COLO668 (cell line): ENCODE results near the gene IGFL4.

Source experiments
- DNase-seq: peaks from one replicate; lab custom pipeline; 2025; ENCODE audit not compliant: unreplicated experiment; lab: John Stamatoyannopoulos, UW

IGFL4 gene

GRCh38 chr19:46065486-46066071 is 24.8 kb upstream of the IGFL4 start:
- DNase-seq = no peak

GRCh38 chr19:46063201-46063600 is 22.4 kb upstream of the IGFL4 start:
- no peak for DNase-seq

GRCh38 chr19:46060012-46060411 is 19.2 kb upstream of the IGFL4 start:
- DNase-seq = no peak

- no peak for DNase-seq
Measured at GRCh38 chr19:46058778-46059177, 18.0 kb upstream of the IGFL4 start.

DNA sequence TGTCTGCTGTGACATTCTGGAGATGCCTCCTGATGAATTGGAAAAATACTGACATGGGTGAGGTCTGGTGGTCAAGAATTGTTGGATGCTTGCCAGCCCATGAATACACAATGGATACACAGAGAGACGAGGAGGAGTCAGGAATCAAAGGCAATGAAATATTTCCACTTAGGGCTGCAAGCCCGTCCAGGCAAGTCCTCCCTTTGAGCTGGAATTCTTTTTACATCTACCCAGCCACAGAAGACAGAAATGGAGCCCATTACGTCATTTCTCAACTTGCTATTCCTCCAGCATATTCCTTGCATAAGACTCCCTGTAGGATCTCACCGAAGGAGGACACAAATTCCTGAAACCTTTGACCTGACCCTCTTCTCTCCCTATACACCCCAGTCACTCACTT is 15.7 kb upstream of the IGFL4 start:
- DNase-seq = peak; percentile 55

DNA sequence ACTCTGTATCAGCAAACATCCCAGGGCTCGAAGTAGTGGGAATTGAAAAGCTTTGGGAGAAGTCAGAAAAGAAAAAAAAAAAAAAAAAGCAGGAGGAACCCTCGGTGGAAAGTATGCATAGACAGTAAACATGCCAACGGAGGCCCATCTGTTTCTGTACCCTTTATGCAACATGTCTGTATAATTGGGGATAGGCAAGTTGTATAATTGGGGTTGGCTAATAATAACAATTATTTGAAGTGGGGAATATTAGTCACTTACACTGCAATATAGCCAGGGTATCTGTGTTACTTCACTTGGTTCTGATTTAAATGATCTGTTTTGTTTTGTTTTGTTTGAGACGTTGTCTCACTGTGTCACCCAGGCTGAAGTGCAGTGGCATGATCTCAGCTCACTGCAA is 12.1 kb upstream of the IGFL4 start:
- DNase-seq = no peak

GRCh38 chr19:46049597-46049996 is 8.8 kb upstream of the IGFL4 start:
- no peak for DNase-seq

- no peak for DNase-seq
Measured at GRCh38 chr19:46043519-46043918, 2.7 kb upstream of the IGFL4 start.

DNA sequence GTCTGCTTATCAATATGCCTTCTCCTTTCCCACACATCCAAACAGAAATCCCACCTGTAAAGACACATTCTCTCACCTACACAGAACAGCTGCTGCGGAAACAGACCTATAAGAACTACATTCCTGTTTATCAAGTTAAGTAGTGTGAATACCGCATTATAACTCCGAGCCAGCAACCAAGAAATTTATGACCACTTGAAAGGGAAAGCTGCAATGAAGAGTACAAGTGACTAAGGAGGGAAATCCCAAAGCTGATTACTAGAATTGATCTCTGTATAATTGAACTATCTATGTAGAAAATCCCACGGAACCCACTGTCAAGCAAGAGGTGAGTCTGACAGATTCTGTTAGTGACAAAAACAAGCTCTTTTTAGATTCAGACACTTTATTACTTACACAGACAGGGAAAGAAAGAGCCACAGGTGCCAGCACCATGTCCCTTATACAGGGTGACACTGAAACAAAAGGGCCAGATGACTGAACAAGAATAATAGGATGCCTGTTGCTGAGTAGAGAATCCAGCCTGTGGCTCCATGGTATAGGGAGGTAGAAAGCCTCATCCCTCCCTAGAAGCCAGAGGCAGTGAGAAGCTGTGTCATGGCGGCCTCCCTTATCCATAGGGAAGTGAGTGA is 1.6 kb upstream of the IGFL4 start:
- DNase-seq = no peak

DNA sequence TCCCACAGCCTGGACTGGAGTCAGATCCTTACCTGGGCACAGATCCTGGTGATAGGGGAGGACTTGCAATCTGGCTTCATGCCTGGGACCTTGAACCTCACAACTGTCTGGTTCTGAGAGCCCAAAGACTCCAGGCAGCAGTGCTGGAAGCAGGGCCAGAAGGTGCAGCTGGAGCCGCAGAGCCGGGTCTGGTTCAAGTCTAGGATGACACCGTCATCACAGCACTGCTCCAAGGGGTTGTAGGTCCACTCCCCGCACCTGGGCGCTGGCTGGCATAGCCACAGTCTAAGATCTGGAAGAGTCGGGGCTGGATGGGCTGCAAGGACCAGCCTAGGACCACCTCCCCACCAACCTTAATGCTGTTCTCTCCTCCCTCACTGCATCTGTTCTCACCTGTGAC is 677 bp downstream of the IGFL4 start:
- DNase-seq = no peak

GRCh38 chr19:46036744-46037128 is 4.1 kb downstream of the IGFL4 start:
- no peak for DNase-seq

DNA sequence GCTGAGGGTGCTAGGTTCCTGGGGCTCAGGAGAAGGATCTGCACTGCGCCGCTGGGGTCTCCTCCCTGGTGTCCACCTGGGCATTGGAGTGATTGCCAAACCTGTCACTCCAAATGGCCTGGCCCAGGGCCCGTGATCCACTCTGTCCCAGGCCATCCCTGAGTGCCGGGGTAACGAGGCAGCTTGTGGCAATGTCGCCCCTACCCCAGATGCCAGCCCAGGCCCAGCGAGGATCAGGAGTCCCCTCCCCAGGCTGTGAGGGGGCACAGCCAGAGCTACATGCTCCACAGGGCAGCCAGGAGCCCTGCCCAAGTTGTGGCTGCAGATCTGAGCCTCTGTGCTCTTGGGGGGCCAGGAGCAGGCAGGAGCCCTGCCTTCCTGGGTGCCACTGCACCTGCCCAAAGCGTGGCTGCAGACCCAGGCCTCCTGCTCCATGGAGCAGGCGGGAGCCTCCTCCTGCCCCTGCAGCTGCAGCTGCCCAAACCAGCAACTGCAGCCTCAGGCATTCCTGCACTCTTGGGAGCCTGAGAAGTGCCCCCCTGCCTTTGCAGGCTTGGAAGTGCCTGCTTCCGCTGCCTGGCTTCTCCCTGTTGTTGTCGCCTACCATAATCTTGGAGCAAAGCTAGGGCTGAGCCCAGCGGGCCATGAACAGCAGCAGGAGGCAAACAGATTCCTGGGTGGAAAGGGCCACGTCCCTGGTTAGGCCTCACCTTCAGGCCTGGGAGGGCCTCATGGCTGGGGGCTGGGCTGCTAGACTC is 4.6 kb downstream of the IGFL4 start:
- DNase-seq = no peak

- DNase-seq = no peak
Measured at GRCh38 chr19:46035546-46035945, 5.3 kb downstream of the IGFL4 start.

GRCh38 chr19:46033401-46033800 is 7.4 kb downstream of the IGFL4 start:
- no peak for DNase-seq

GRCh38 chr19:46032597-46033025 is 8.2 kb downstream of the IGFL4 start:
- no peak for DNase-seq

GRCh38 chr19:46031781-46032596 is 8.8 kb downstream of the IGFL4 start:
- DNase-seq = no peak

DNA sequence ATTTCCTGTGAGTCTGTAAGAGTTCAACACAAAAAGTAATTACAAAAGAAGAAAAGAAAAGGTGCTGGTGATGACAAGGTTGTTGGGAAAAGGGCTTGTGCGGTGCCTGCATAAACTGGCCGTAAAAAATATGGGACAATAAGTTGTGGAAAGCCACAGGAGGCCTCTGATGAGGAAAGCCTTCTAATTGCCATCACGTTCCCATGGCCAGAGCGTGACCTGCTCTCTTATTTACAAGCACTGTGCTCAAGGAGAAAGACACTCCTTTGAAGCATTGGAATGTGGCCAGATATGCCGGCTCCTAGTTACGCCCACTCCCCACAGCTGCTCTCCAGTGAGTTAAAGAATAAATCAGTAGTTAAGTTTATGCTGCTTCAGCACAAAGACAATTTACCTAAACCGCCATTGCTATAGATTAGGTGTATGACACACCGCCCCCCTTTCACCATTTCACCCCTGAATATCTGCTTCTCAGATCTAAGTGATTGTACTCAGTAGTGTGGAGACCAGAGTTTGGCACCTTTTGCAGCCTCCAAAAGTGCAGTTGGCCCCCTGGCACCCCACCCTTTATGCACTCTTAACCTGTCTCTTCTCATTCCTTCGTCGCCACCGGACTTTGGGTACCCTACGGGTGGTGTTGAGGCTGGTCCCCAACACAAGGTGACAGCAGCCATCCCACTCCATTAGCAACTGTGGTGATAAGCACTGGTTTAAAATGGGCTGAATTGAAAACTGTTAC is 9.8 kb downstream of the IGFL4 start:
- no peak for DNase-seq

GRCh38 chr19:46025835-46026234 is 15.0 kb downstream of the IGFL4 start:
- no peak for DNase-seq

GRCh38 chr19:46023311-46023779 is 17.5 kb downstream of the IGFL4 start:
- no peak for DNase-seq

DNA sequence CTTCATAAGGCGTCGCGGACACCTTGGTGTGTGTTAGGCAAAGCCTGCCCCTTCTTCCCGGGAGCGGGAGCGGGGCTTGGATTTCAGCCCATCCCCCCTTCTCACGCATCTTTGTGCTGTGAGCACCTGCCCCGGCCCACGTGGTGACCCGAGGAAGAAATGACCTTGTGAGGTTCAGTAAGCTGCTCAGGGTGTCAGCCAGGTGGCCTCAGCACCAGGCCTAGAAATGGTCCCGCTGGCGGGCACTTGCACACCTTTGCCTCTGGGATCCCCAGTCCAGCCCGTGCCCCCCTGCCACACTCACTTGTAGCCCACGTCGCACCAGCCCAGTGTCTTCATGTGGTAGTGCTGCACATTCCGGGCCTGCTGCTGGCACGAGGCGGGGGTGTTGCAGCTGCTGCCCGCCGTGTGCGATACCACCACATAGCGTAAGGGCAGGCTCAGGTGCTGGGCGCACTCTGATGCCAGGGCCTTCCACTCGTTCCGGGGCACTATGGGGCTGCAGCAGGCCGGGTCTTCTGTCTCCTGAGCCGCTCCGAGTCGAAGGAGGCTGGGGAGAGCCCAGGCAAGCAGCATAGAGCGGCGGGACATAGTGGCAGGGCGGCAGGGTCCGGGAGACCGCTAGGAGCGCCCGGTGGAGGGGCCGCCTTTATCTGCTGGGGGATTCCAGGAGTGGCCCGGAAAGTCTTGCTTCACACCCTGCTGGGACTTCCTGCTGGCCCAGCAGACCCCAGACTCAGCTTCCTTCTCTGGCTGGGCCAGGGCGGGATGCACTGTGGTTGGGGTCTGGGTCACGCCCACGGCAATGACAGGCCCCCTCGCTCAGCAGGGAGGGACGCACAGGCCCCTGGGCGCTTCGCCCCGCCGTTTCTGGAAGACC is 18.1 kb downstream of the IGFL4 start, which contains the start of gene PGLYRP1:
Gene PGLYRP1, minus strand, starts transcription at position 623 of the 880 bp plus-strand sequence. Its CDS starts 32 bp downstream, at position 591.
- peak; percentile 14 for DNase-seq
